Caco-2 (cell line): ENCODE data around the gene PAK1. TPM values are rescaled to one million over a fixed set of nuclear protein-coding genes. Genes with fewer than 3 reads are reported as not detected.

Source experiments
- BruUV-seq: library from RNA; stranded (reverse); fragments of 400-500 nt; replicated peaks from 2 replicates; lab custom pipeline; 2021; lab: Mats Ljungman, UMichigan
- CTCF ChIA-PET: fragments of 300-600 bp; sonication (Branson Sonifier 250); formaldehyde crosslinking; loops from one replicate; lab custom pipeline; 2022; ENCODE audit warnings: antibody characterized with exemption; lab: Charles Lee
- POLR2A ChIA-PET: fragments of 300-600 bp; sonication (Branson Sonifier 250); formaldehyde crosslinking; loops from one replicate; lab custom pipeline; 2022; ENCODE audit warnings: antibody characterized with exemption; lab: Charles Lee
- DNase-seq, 2 experiments: peaks; one replicate each; pipeline versions ENCODE4 v3.0.0 to v3.0.0-alpha.2; 2020 to 2022
- H3K27me3 ChIP-seq: replicated peaks from 2 replicates; pipeline ENCODE4 v1.6.0; 2011; ENCODE audit warnings: low read length; ENCODE audit not compliant: control insufficient read depth, insufficient read depth
- H3K36me3 ChIP-seq: 2 replicates; pipeline ENCODE4 v1.5.1; 2011; ENCODE audit warnings: low read length; ENCODE audit not compliant: control insufficient read depth, insufficient read depth
- H3K4me1 ChIP-seq: fragments of 250-450 bp; sonication (Bioruptor Pico); 2 replicates; pipeline ENCODE4 v1.5.1; 2020; ENCODE audit warnings: mild to moderate bottlenecking
- H3K4me3 ChIP-seq: 2 replicates; pipeline ENCODE4 v1.5.1; 2011; ENCODE audit warnings: low read depth, mild to moderate bottlenecking, control low read depth, low read length
- H3K9me3 ChIP-seq: fragments of 250-450 bp; sonication (Bioruptor Pico); 2 replicates; pipeline ENCODE4 v1.5.1; 2020; ENCODE audit warnings: mild to moderate bottlenecking, moderate library complexity
- H3K27ac Mint-ChIP-seq: one replicate; pipeline ENCODE4 v1.8.0; 2022; ENCODE audit warnings: mixed read lengths; ENCODE audit not compliant: unreplicated experiment
- H3K27me3 Mint-ChIP-seq: one replicate; pipeline ENCODE4 v1.8.0; 2022; ENCODE audit warnings: mixed read lengths; ENCODE audit not compliant: insufficient read depth, unreplicated experiment
- H3K36me3 Mint-ChIP-seq: one replicate; pipeline ENCODE4 v1.8.0; 2022; ENCODE audit warnings: mild to moderate bottlenecking, mixed read lengths; ENCODE audit not compliant: insufficient read depth, unreplicated experiment
- H3K4me1 Mint-ChIP-seq: one replicate; pipeline ENCODE4 v1.8.0; 2022; ENCODE audit warnings: low read depth, mixed read lengths; ENCODE audit not compliant: unreplicated experiment
- H3K4me3 Mint-ChIP-seq: one replicate; pipeline ENCODE4 v1.8.0; 2022; ENCODE audit warnings: mild to moderate bottlenecking, moderate library complexity, mixed read lengths; ENCODE audit not compliant: unreplicated experiment
- H3K9me3 Mint-ChIP-seq: one replicate; pipeline ENCODE4 v1.8.0; 2022; ENCODE audit warnings: mixed read lengths; ENCODE audit not compliant: unreplicated experiment
- CTCF ChIP-seq, 2 experiments: fragments of 200-600 bp in 1 of 2; IDR thresholded peaks; 1 replicate in 1 of 2; 2 replicates in 1 of 2; pipeline versions ENCODE4 v1.5.1 to v1.8.0; 2011 to 2022; ENCODE audit warnings: antibody characterized with exemption in 1 of 2, control low read depth in 1 of 2, inconsistent platforms in 1 of 2, low read depth in 1 of 2, low read length in 1 of 2, mild to moderate bottlenecking in 1 of 2, moderate library complexity in 1 of 2; ENCODE audit not compliant: insufficient read depth in 1 of 2, severe bottlenecking in 1 of 2, unreplicated experiment in 1 of 2
- intact Hi-C: fragments of 100-400 bp; cut with micrococcal nuclease; formaldehyde crosslinking; loops from one replicate; pipeline ENCODE4 v1.10.0; 2022; ENCODE audit not compliant: unreplicated experiment
- total RNA-seq: library from RNA; stranded (reverse); gene quantifications from 2 replicates; pipeline ENCODE4 v1.2.3, GENCODE V29; 2022

PAK1 gene
- total RNA-seq, 1 experiment from 2014 or later: 81.1 TPM

GRCh38 chr11:77467233-77467632 lies 6.7 kb downstream of the PAK1 start:
- no peak for TF ChIP-seq CTCF (IDR thresholded peaks at IDR 0.05; ENCODE audit: insufficient read depth in 1 of 2, low read depth in 1 of 2, low read length in 1 of 2, severe bottlenecking in 1 of 2, unreplicated experiment in 1 of 2)
- Mint-ChIP-seq H3K9me3 (no peaks in the 10 kb centered on the region), H3K27me3 (no peaks in the 10 kb centered on the region), H3K36me3 (peaks cover 6% of the 10 kb centered on the region), H3K4me3 (no peak overlapping the region), H3K27ac (no peak overlapping the region), H3K4me1 (peaks cover 52% of the 10 kb centered on the region)
- ChIA-PET CTCF (interaction anchor here (0.6 kb wide), 1 partner anchor 549 kb away, joined by 3 read pairs; no protein-coding TSS in a partner anchor), POLR2A (no interaction called here)
- no peaks in the 10 kb centered on the region for H3K9me3 ChIP-seq
- H3K4me3 ChIP-seq: no peak overlapping the region
- H3K27me3 ChIP-seq: no peaks in the 10 kb centered on the region
- BruUV-seq: no TSS peak
- H3K36me3 ChIP-seq: no peaks in the 10 kb centered on the region
- intact Hi-C loops: no loop called here
- peaks cover 60% of the 10 kb centered on the region for H3K4me1 ChIP-seq
- DNase-seq: no peak

- Mint-ChIP-seq H3K36me3 (peaks cover 13% of the 10 kb centered on the region), H3K27me3 (no peaks in the 10 kb centered on the region), H3K4me3 (no peak overlapping the region), H3K4me1 (peaks cover 49% of the 10 kb centered on the region), H3K9me3 (no peaks in the 10 kb centered on the region), H3K27ac (no peak overlapping the region)
- Histone ChIP-seq H3K4me1 (peaks cover 42% of the 10 kb centered on the region), H3K9me3 (no peaks in the 10 kb centered on the region), H3K36me3 (no peaks in the 10 kb centered on the region), H3K4me3 (no peak overlapping the region), H3K27me3 (no peaks in the 10 kb centered on the region)
- ChIA-PET POLR2A (no interaction called here), CTCF (interaction anchor here (1.1 kb wide), 1 partner anchor 74 kb away, joined by 3 read pairs; no protein-coding TSS in a partner anchor)
- no TSS peak for BruUV-seq
- DNase-seq: no peak
- intact Hi-C loops: loop anchor here (5.0 kb wide), 1 partner anchor 330 kb away; the partner anchor contains the start of gene MYO7A
- TF ChIP-seq CTCF (IDR thresholded peaks at IDR 0.05; ENCODE audit: insufficient read depth in 1 of 2, low read depth in 1 of 2, low read length in 1 of 2, severe bottlenecking in 1 of 2, unreplicated experiment in 1 of 2): no peak
Observed at GRCh38 chr11:77457340-77457739, 16.6 kb downstream of the PAK1 start.

- ChIA-PET CTCF (no interaction called here), POLR2A (no interaction called here)
- Histone ChIP-seq H3K4me1 (peaks cover 40% of the 10 kb centered on the region), H3K4me3 (no peak overlapping the region), H3K27me3 (no peaks in the 10 kb centered on the region), H3K9me3 (no peaks in the 10 kb centered on the region), H3K36me3 (no peaks in the 10 kb centered on the region)
- Mint-ChIP-seq H3K4me1 (peaks cover 54% of the 10 kb centered on the region), H3K36me3 (peaks cover 23% of the 10 kb centered on the region), H3K27me3 (no peaks in the 10 kb centered on the region), H3K27ac (no peak overlapping the region), H3K4me3 (no peak overlapping the region), H3K9me3 (no peaks in the 10 kb centered on the region)
- intact Hi-C loops: loop anchor here (5.0 kb wide), 1 partner anchor 328 kb away; the partner anchor contains the start of gene MYO7A
- DNase-seq: no peak
- BruUV-seq: no TSS peak
- no peak for TF ChIP-seq CTCF (IDR thresholded peaks at IDR 0.05; ENCODE audit: insufficient read depth in 1 of 2, low read depth in 1 of 2, low read length in 1 of 2, severe bottlenecking in 1 of 2, unreplicated experiment in 1 of 2)
Observed at GRCh38 chr11:77455740-77456139, 18.2 kb downstream of the PAK1 start.
